ENCODE measurements around the gene KCNH3.

Gene KCNH3

DNA sequence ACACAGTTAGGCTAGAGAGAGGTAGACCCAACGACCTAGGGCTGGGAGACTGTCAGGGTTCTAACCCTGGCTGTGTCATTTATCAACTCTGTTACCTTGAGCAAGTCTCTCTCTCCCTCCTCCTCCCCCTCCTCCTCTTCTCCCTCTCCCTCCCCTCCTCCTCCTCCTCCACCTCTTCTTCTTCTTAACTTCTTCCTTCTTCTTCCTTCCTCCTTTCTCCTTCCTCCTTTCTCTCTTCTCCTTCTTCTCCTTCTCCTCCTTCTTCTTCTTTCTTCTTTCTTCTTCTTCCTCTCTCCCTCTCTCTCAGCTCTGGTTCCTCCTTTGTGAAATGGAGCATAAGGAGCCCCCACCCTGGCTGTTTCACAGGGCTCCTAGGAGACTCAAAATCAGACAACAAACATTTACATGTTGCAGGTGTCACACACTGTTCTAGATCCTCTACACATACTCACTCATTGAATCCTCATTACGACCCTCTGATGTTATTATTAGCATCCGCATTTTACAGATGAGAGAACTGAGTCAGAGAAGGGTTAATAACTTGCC lies 2.2 kb upstream of the KCNH3 start:
- peaks cover 22% of the 10 kb centered on the region for H3K27me3 ChIP-seq (replicated peaks)
- H3K4me3 ChIP-seq (ENCODE audit: low read depth, low read length) = no peak overlapping the region
- H3K36me3 ChIP-seq (replicated peaks) = no peaks in the 10 kb centered on the region
- in situ Hi-C loops (cut with HindIII; ENCODE audit: low pct_ligation_motif_present, low sequenced_read_pairs) = no loop called here
- TF ChIP-seq, protein P1, sequence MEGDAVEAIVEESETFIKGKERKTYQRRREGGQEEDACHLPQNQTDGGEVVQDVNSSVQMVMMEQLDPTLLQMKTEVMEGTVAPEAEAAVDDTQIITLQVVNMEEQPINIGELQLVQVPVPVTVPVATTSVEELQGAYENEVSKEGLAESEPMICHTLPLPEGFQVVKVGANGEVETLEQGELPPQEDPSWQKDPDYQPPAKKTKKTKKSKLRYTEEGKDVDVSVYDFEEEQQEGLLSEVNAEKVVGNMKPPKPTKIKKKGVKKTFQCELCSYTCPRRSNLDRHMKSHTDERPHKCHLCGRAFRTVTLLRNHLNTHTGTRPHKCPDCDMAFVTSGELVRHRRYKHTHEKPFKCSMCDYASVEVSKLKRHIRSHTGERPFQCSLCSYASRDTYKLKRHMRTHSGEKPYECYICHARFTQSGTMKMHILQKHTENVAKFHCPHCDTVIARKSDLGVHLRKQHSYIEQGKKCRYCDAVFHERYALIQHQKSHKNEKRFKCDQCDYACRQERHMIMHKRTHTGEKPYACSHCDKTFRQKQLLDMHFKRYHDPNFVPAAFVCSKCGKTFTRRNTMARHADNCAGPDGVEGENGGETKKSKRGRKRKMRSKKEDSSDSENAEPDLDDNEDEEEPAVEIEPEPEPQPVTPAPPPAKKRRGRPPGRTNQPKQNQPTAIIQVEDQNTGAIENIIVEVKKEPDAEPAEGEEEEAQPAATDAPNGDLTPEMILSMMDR (IDR thresholded peaks at IDR 0.05; ENCODE audit: low read depth, low read length, missing control alignments) = no peak
- H3K27ac ChIP-seq = no peak overlapping the region
- no peak for DNase-seq

DNA sequence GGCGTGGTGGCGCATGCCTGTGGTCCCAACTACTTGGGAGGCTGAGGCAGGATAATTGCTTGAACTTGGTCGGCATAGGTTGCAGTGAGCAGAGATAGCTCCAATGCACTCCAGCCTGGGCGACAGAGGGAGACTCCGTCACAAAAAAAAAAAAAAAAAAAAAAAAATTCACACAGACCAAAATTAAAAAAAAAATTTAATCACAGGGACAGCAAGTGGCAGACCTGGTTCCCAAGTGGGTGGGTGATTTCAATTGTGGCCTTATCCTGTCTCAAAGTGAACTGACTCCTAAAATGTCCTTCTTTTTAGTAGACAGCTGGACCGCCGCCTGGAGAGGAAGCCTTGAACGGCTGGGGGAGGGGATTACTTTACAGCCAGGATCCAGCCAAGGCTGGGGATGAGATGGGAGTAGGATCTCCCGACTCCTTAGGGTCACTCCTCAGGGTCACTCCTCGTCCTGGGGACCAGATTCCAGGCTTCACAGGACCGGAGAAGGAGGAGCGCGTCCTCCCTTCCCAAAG lies 1.5 kb upstream of the KCNH3 start:
- DNase-seq = no peak

DNA sequence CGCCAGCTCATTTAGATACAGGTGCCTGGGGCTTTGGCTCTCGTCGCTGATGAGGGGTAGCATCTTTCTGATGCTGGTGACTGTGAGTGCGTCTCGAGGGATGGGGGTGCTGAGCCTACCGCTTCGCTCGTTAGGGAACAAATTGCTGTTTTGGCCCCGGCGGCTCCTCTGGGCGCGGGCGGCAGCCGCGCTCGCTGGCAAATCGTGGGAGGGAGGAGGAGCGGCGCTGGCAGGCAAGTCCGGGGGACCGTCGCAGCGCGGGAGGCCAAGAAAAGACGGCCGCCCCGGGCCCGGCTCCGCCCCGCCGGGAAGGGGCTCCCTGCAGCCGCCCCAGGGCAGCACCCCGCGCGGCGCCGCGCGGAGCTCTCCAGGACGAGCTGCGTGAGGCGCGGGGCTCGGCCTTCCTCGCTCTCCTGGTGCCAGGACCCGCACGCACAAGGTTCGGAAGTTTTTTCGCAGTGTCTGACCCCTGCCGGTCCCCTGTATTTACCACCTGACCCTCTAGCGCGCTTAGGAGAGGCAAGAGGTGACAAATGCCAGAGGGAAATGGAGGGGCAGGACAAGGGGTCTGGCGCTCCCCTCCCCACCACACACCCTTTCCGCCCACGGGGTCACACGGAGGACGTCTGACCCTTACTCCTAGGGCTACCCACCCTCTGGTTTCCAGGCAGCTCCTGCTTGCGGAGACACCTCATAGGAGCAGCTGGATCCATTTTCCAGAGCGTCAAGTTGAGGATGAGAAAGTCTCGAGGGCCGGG lies 899 bp upstream of the KCNH3 start:
- peak overlapping the region; percentile 27 for H3K4me3 ChIP-seq (ENCODE audit: low read depth, low read length)
- TF ChIP-seq, protein P1 (IDR thresholded peaks at IDR 0.05; ENCODE audit: low read depth, low read length, missing control alignments) = peak; percentile 14
- in situ Hi-C loops (cut with HindIII; ENCODE audit: low pct_ligation_motif_present, low sequenced_read_pairs) = no loop called here
- peaks cover 22% of the 10 kb centered on the region for H3K27me3 ChIP-seq (replicated peaks)
- no peak overlapping the region for H3K27ac ChIP-seq
- no peaks in the 10 kb centered on the region for H3K36me3 ChIP-seq (replicated peaks)
- no peak for DNase-seq

More for the DNA sequence above, 1.5 kb upstream of the KCNH3 start:
- Histone ChIP-seq H3K27ac (no peak overlapping the region), H3K36me3 (replicated peaks) (no peaks in the 10 kb centered on the region), H3K4me3 (ENCODE audit: low read depth, low read length) (no peak overlapping the region), H3K27me3 (replicated peaks) (peaks cover 22% of the 10 kb centered on the region)
- in situ Hi-C loops (cut with HindIII; ENCODE audit: low pct_ligation_motif_present, low sequenced_read_pairs) = no loop called here
- TF ChIP-seq, protein P1 (IDR thresholded peaks at IDR 0.05; ENCODE audit: low read depth, low read length, missing control alignments) = no peak

DNA sequence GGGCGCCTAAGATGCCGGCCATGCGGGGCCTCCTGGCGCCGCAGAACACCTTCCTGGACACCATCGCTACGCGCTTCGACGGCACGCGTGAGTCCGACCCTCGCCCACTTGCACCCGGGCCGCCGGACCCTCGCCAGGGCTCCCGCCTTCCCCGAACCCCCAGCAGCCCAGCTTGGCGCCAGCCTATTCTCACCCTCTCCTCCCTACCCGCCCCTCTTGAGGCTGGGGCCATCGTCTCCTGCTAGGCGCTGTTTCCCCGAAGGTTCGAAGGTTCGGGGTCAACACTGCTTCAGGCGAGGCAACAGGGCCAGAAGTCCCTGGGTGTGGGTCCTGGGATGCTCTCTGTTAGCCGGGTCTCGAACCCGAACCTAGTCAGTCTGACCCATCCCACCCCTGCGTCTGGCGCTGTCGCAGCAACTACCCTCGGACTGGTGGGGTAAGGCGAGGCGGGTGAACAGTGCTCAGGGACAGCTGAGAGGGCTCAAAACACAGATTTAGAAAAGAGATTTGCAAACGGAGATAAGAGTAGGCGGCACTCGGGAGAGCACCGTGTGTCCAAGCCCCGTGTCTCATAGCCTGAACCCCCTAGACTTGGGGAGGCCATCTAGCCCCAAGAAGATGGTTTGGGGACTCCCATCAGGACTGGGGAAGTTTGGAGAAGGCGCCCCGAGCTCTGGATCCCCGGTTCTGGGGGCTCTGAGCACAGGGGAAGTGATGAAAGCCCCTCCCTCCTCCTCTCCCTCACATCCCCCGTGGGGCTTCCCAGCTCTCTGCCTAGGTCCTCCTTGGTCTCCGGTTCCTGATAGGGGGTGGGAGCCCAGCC lies 787 bp downstream of the KCNH3 start:
- Histone ChIP-seq H3K27ac (no peak overlapping the region), H3K27me3 (replicated peaks) (peaks cover 29% of the 10 kb centered on the region), H3K36me3 (replicated peaks) (no peaks in the 10 kb centered on the region), H3K4me3 (ENCODE audit: low read depth, low read length) (no peak overlapping the region)
- no peak for DNase-seq
- in situ Hi-C loops (cut with HindIII; ENCODE audit: low pct_ligation_motif_present, low sequenced_read_pairs) = no loop called here
- TF ChIP-seq, protein P1 (IDR thresholded peaks at IDR 0.05; ENCODE audit: low read depth, low read length, missing control alignments) = no peak

DNA sequence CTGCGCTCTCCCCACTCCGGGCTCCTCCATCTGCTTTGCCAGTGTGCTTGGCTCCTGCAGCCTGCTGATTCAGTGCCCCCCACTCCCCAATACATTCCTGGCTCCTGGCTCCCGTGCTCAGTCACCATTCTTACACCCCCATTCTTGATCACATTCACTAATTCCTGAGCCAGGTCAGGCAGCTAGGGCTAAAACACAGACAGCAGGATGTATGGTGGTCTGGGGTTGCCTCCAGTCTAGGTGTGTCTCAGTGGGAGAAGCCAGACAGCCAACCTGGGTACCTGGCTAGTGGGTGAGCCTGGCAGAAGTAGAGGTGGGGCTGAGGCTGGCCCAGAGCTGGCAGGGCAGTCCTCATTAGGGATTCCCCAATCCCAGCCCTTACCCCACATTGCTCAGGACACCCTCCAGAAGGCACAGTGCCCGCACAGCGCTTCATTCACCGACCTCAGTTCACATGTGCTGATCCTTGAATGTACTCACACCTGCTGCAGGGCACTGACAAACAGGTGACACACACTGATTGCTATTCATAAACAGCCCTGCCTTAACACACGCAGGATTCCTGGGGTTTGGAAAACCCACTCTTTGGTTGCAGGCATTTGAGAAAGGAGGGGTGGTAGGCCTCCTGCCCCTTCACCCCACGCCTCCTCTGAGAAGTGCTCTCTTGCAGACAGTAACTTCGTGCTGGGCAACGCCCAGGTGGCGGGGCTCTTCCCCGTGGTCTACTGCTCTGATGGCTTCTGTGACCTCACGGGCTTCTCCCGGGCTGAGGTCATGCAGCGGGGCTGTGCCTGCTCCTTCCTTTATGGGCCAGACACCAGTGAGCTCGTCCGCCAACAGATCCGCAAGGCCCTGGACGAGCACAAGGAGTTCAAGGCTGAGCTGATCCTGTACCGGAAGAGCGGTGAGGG lies 1.7 kb downstream of the KCNH3 start:
- in situ Hi-C loops (cut with HindIII; ENCODE audit: low pct_ligation_motif_present, low sequenced_read_pairs) = no loop called here
- no peak for DNase-seq
- no peaks in the 10 kb centered on the region for H3K36me3 ChIP-seq (replicated peaks)
- TF ChIP-seq, protein P1 (IDR thresholded peaks at IDR 0.05; ENCODE audit: low read depth, low read length, missing control alignments) = no peak
- no peak overlapping the region for H3K27ac ChIP-seq
- peaks cover 29% of the 10 kb centered on the region for H3K27me3 ChIP-seq (replicated peaks)
- no peak overlapping the region for H3K4me3 ChIP-seq (ENCODE audit: low read depth, low read length)

Measured in brain microvascular endothelial cell (primary cell).